CD4-positive, alpha-beta T cell treated with Interleukin-17A for 1 hour (primary cell): ENCODE results near the gene WNT3A.
"Not testable (repeated sequence)": the region's sequence is repeated elsewhere in the genome, so short reads cannot be mapped to it uniquely, and the experiment has no call there.

Source experiments
- DNase-seq: peaks from one replicate; pipeline ENCODE4 v3.0.0-alpha.2; 2020

WNT3A gene

GRCh38 chr1:228006786-228007048 lies at the start of gene WNT3A:
Gene WNT3A, plus strand, starts transcription at chr1:228006998. Its CDS starts 131 bp downstream, at chr1:228007129.
- DNase-seq: no peak

- no peak for DNase-seq
These were observed 48.0 kb upstream of the WNT3A start for GRCh38 chr1:227958617-227959324.

- DNase-seq: no peak
These were observed 47.4 kb upstream of the WNT3A start for GRCh38 chr1:227959325-227959860.

- no peak for DNase-seq
These were observed 44.9 kb upstream of the WNT3A start for GRCh38 chr1:227961651-227962466.

GRCh38 chr1:227966733-227967132 lies 40.1 kb upstream of the WNT3A start:
- not testable (repeated sequence) for DNase-seq

- DNase-seq: not testable (repeated sequence)
These were observed 39.0 kb upstream of the WNT3A start for GRCh38 chr1:227967815-227968214.

GRCh38 chr1:227970076-227970995 lies 36.5 kb upstream of the WNT3A start:
- DNase-seq: not testable (repeated sequence)

GRCh38 chr1:227971216-227971615 lies 35.6 kb upstream of the WNT3A start:
- DNase-seq: not testable (repeated sequence)

GRCh38 chr1:227971643-227972282 lies 35.0 kb upstream of the WNT3A start:
- not testable (repeated sequence) for DNase-seq

GRCh38 chr1:227972283-227972679 lies 34.5 kb upstream of the WNT3A start:
- not testable (repeated sequence) for DNase-seq

GRCh38 chr1:227972843-227973374 lies 33.9 kb upstream of the WNT3A start:
- DNase-seq: not testable (repeated sequence)

GRCh38 chr1:227973724-227974288 lies 33.0 kb upstream of the WNT3A start:
- DNase-seq: not testable (repeated sequence)

GRCh38 chr1:227975583-227976283 lies 31.1 kb upstream of the WNT3A start:
- DNase-seq: not testable (repeated sequence)

GRCh38 chr1:227987181-227987580 lies 19.6 kb upstream of the WNT3A start:
- no peak for DNase-seq

GRCh38 chr1:227994632-227995300 lies 12.0 kb upstream of the WNT3A start:
- DNase-seq: no peak

GRCh38 chr1:227996187-227996950 lies 10.4 kb upstream of the WNT3A start:
- DNase-seq: no peak

GRCh38 chr1:227998374-227999055 lies 8.3 kb upstream of the WNT3A start:
- DNase-seq: no peak

- peak; percentile 74 for DNase-seq
These were observed 7.5 kb upstream of the WNT3A start for GRCh38 chr1:227999056-227999930.
